ACC112 (cell line): ENCODE results near the gene BIN1.
A peak's percentile ranks its signal among the peaks of the same experiment; 100 is the strongest.

ENCODE experiments used
- H2AFZ ChIP-seq: fragments of 200-600 bp; sonication (generic); one replicate; pipeline ENCODE4 v1.6.0; 2017; ENCODE audit warnings: antibody characterized with exemption, low read length; ENCODE audit not compliant: unreplicated experiment
- H3K27ac ChIP-seq: fragments of 200-600 bp; sonication (generic); 2 replicates; pipeline ENCODE4 v1.5.1; 2014; ENCODE audit warnings: low read depth, mild to moderate bottlenecking, antibody characterized with exemption, low read length, moderate library complexity
- H3K27me3 ChIP-seq: fragments of 200-600 bp; sonication (generic); 2 replicates; pipeline ENCODE4 v1.6.1; 2014; ENCODE audit warnings: mild to moderate bottlenecking, antibody characterized with exemption, low read length, moderate library complexity, mixed read lengths; ENCODE audit not compliant: insufficient read depth
- H3K36me3 ChIP-seq: fragments of 200-600 bp; sonication (generic); 2 replicates; pipeline ENCODE4 v1.6.1; 2016; ENCODE audit warnings: mild to moderate bottlenecking, antibody characterized with exemption, low read length, moderate library complexity, mixed read lengths; ENCODE audit not compliant: insufficient read depth
- H3K4me1 ChIP-seq: fragments of 200-600 bp; sonication (generic); one replicate; pipeline ENCODE4 v1.6.1; 2016; ENCODE audit warnings: low read length, mixed read lengths; ENCODE audit not compliant: insufficient read depth, unreplicated experiment, control insufficient read depth
- H3K4me3 ChIP-seq: fragments of 200-600 bp; sonication (generic); 2 replicates; pipeline ENCODE4 v1.5.1; 2014; ENCODE audit warnings: mild to moderate bottlenecking, low read depth, low read length
- H3K79me2 ChIP-seq: fragments of 200-600 bp; sonication (generic); one replicate; pipeline ENCODE4 v1.6.0; 2016; ENCODE audit warnings: low read length; ENCODE audit not compliant: control insufficient read depth, unreplicated experiment, insufficient read depth

Gene BIN1

GRCh38 chr2:127145280-127145895 is 38.4 kb upstream of the BIN1 start:
- Histone ChIP-seq H3K36me3 (no peaks in the 10 kb centered on the region), H3K4me3 (no peak overlapping the region), H3K4me1 (peaks cover 59% of the 10 kb centered on the region), H3K27me3 (no peaks in the 10 kb centered on the region), H3K79me2 (no peaks in the 10 kb centered on the region), H2AFZ (peak overlapping the region; percentile 63), H3K27ac (peak overlapping the region; percentile 89)

GRCh38 chr2:127143841-127144782 is 37.2 kb upstream of the BIN1 start:
- Histone ChIP-seq H3K4me3 (no peak overlapping the region), H3K79me2 (no peaks in the 10 kb centered on the region), H2AFZ (peak overlapping the region; percentile 99), H3K27ac (peak overlapping the region; percentile 89), H3K4me1 (peaks cover 54% of the 10 kb centered on the region), H3K36me3 (no peaks in the 10 kb centered on the region), H3K27me3 (no peaks in the 10 kb centered on the region)

- no peaks in the 10 kb centered on the region for H3K27me3 ChIP-seq
- peak overlapping the region; percentile 89 for H3K27ac ChIP-seq
- no peak overlapping the region for H3K4me3 ChIP-seq
- H3K79me2 ChIP-seq, result no peaks in the 10 kb centered on the region
- peak overlapping the region; percentile 99 for H2AFZ ChIP-seq
- H3K36me3 ChIP-seq, result no peaks in the 10 kb centered on the region
- H3K4me1 ChIP-seq, result peaks cover 47% of the 10 kb centered on the region
Observed at GRCh38 chr2:127142663-127143630, 36.0 kb upstream of the BIN1 start.

- H2AFZ ChIP-seq, result no peak overlapping the region
Observed at GRCh38 chr2:127140538-127140937, 33.6 kb upstream of the BIN1 start.

GRCh38 chr2:127139766-127140165 is 32.8 kb upstream of the BIN1 start:
- H3K27ac ChIP-seq, result no peak overlapping the region
- no peaks in the 10 kb centered on the region for H3K27me3 ChIP-seq
- H3K36me3 ChIP-seq, result no peaks in the 10 kb centered on the region
- no peak overlapping the region for H3K4me3 ChIP-seq
- H3K4me1 ChIP-seq, result peaks cover 18% of the 10 kb centered on the region
- no peak overlapping the region for H2AFZ ChIP-seq
- no peaks in the 10 kb centered on the region for H3K79me2 ChIP-seq

More at GRCh38 chr2:127140538-127140937, 33.6 kb upstream of the BIN1 start:
- Histone ChIP-seq H3K4me1 (peaks cover 25% of the 10 kb centered on the region), H3K36me3 (no peaks in the 10 kb centered on the region), H3K27ac (no peak overlapping the region), H3K79me2 (no peaks in the 10 kb centered on the region), H3K4me3 (no peak overlapping the region), H3K27me3 (no peaks in the 10 kb centered on the region)

GRCh38 chr2:127138281-127138680 is 31.3 kb upstream of the BIN1 start:
- Histone ChIP-seq H3K27ac (no peak overlapping the region), H3K27me3 (no peaks in the 10 kb centered on the region), H3K36me3 (no peaks in the 10 kb centered on the region), H3K79me2 (no peaks in the 10 kb centered on the region), H2AFZ (no peak overlapping the region), H3K4me1 (peaks cover 3% of the 10 kb centered on the region), H3K4me3 (no peak overlapping the region)

GRCh38 chr2:127137741-127138140 is 30.8 kb upstream of the BIN1 start:
- no peaks in the 10 kb centered on the region for H3K4me1 ChIP-seq
- no peaks in the 10 kb centered on the region for H3K79me2 ChIP-seq
- H3K36me3 ChIP-seq, result no peaks in the 10 kb centered on the region
- no peak overlapping the region for H2AFZ ChIP-seq
- H3K27me3 ChIP-seq, result no peaks in the 10 kb centered on the region
- no peak overlapping the region for H3K4me3 ChIP-seq
- no peak overlapping the region for H3K27ac ChIP-seq

- H3K27ac ChIP-seq, result no peak overlapping the region
- H2AFZ ChIP-seq, result no peak overlapping the region
Observed at GRCh38 chr2:127137225-127137624, 30.3 kb upstream of the BIN1 start.

GRCh38 chr2:127134833-127135830 is 28.2 kb upstream of the BIN1 start:
- Histone ChIP-seq H3K36me3 (no peaks in the 10 kb centered on the region), H3K4me1 (no peaks in the 10 kb centered on the region), H3K4me3 (no peak overlapping the region), H3K27ac (no peak overlapping the region), H3K79me2 (no peaks in the 10 kb centered on the region), H2AFZ (no peak overlapping the region), H3K27me3 (no peaks in the 10 kb centered on the region)

More at GRCh38 chr2:127137225-127137624, 30.3 kb upstream of the BIN1 start:
- Histone ChIP-seq H3K36me3 (no peaks in the 10 kb centered on the region), H3K27me3 (no peaks in the 10 kb centered on the region), H3K4me3 (no peak overlapping the region), H3K79me2 (no peaks in the 10 kb centered on the region), H3K4me1 (no peaks in the 10 kb centered on the region)
